Natural killer cell (primary cell): ENCODE results near the gene MAML3. TPM values are rescaled to one million over a fixed set of nuclear protein-coding genes. Genes with fewer than 3 reads are reported as not detected.

Experiments
- ATAC-seq, 3 donors: fragments of 150-1000 bp in 2 of 3; fragments of 200-7000 bp in 1 of 3; cut with Tn5 transposase; 1 replicate in 1 of 3; 2 replicates in 2 of 3; pipeline ENCODE4 v1.10.0; 2021; ENCODE audit warnings: mild to moderate bottlenecking in 2 of 3, moderate library complexity in 2 of 3
- DNase-seq, 2 donors: peaks; one replicate each; pipeline versions ENCODE4 v3.0.0 to v3.0.0-alpha.2; 2013 to 2021; ENCODE audit warnings: mixed read lengths in 1 of 2
- H3K27ac ChIP-seq: one replicate; pipeline ENCODE4 v1.5.1; 2013; ENCODE audit warnings: mild to moderate bottlenecking, low read length
- H3K27me3 ChIP-seq: one replicate; pipeline ENCODE4 v1.6.1; 2013; ENCODE audit warnings: low read length; ENCODE audit not compliant: control insufficient read depth, insufficient read depth
- H3K36me3 ChIP-seq: one replicate; pipeline ENCODE4 v1.6.1; 2013; ENCODE audit warnings: low read length; ENCODE audit not compliant: control insufficient read depth, insufficient read depth
- H3K4me1 ChIP-seq: one replicate; pipeline ENCODE4 v1.6.1; 2013; ENCODE audit warnings: low read length; ENCODE audit not compliant: control insufficient read depth, insufficient read depth
- H3K4me3 ChIP-seq: one replicate; pipeline ENCODE4 v1.5.1; 2013; ENCODE audit warnings: low read length
- H3K9me3 ChIP-seq: one replicate; pipeline ENCODE4 v1.6.1; 2013; ENCODE audit warnings: low read length; ENCODE audit not compliant: control insufficient read depth, insufficient read depth
- H3K27ac Mint-ChIP-seq, 2 donors: one replicate each; pipeline ENCODE4 v1.8.0; 2022; ENCODE audit warnings: mild to moderate bottlenecking in 2 of 2, mixed read lengths in 2 of 2, moderate library complexity in 1 of 2
- H3K27me3 Mint-ChIP-seq, 2 donors: one replicate each; pipeline ENCODE4 v1.8.0; 2022; ENCODE audit warnings: low read depth in 2 of 2, mixed read lengths in 2 of 2
- H3K36me3 Mint-ChIP-seq: one replicate; pipeline ENCODE4 v1.8.0; 2022; ENCODE audit warnings: mixed read lengths
- H3K4me1 Mint-ChIP-seq, 2 donors: one replicate each; pipeline ENCODE4 v1.8.0; 2022; ENCODE audit warnings: mixed read lengths in 2 of 2
- H3K4me3 Mint-ChIP-seq: one replicate; pipeline ENCODE4 v1.8.0; 2022; ENCODE audit warnings: mild to moderate bottlenecking, moderate library complexity, mixed read lengths
- H3K9me3 Mint-ChIP-seq, 2 donors: one replicate each; pipeline ENCODE4 v1.8.0; 2022; ENCODE audit warnings: mixed read lengths in 2 of 2
- CTCF ChIP-seq: fragments of 200-600 bp; IDR thresholded peaks from one replicate; pipeline ENCODE4 v1.8.0; 2022; ENCODE audit warnings: antibody characterized with exemption
- WGBS: methylation state at CpG from one replicate; pipeline ENCODE4 v1.1.7; 2013; ENCODE audit warnings: missing lambda C conversion rate; ENCODE audit not compliant: insufficient coverage; 5-methylcytosine and 5-hydroxymethylcytosine counted together
- intact Hi-C: fragments of 100-400 bp; cut with micrococcal nuclease; formaldehyde crosslinking; loops from one replicate; pipeline ENCODE4 v1.14.2; 2022
- total RNA-seq, 4 donors: library from RNA; stranded (reverse); fragments of 120-200 nt in 1 of 4; gene quantifications; one replicate each; pipeline versions ENCODE4 v1.2.3 to v1.2.4, GENCODE V29; 2013 to 2022

MAML3 gene
- total RNA-seq, 3 donors from 2014 or later (not counting 1 experiment from before 2014, with no cell fraction given) = 1.7 to 5.6 (median 2.8) TPM

GRCh38 chr4:139833151-139833910 lies 320.7 kb downstream of the MAML3 start:
- H3K27ac ChIP-seq = no peak overlapping the region
- 94% methylated on average over 20 of the region's 21 CpGs for WGBS
- TF ChIP-seq CTCF = no peak
- H3K4me3 ChIP-seq = no peak overlapping the region
- H3K4me1 ChIP-seq = no peaks in the 10 kb centered on the region
- no peak for ATAC-seq
- no peaks in the 10 kb centered on the region for H3K36me3 Mint-ChIP-seq
- no peak for DNase-seq
- H3K4me1 Mint-ChIP-seq = no peaks in the 10 kb centered on the region
- no peak overlapping the region for H3K27ac Mint-ChIP-seq
- H3K4me3 Mint-ChIP-seq = no peak overlapping the region
- intact Hi-C loops = no loop called here
- no peaks in the 10 kb centered on the region for H3K9me3 ChIP-seq
- H3K27me3 Mint-ChIP-seq = no peaks in the 10 kb centered on the region
- no peaks in the 10 kb centered on the region for H3K36me3 ChIP-seq
- no peaks in the 10 kb centered on the region for H3K9me3 Mint-ChIP-seq
- no peaks in the 10 kb centered on the region for H3K27me3 ChIP-seq

- Mint-ChIP-seq H3K4me1 (no peaks in the 10 kb centered on the region), H3K4me3 (no peak overlapping the region), H3K27me3 (peaks cover 4 to 8% of the 10 kb centered on the region in 2 donors), H3K9me3 (no peaks in the 10 kb centered on the region), H3K36me3 (no peaks in the 10 kb centered on the region), H3K27ac (no peak overlapping the region)
- H3K4me3 ChIP-seq = no peak overlapping the region
- TF ChIP-seq CTCF = no peak
- no peaks in the 10 kb centered on the region for H3K27me3 ChIP-seq
- H3K9me3 ChIP-seq = no peaks in the 10 kb centered on the region
- ATAC-seq (no peak), DNase-seq (no peak)
- 70% methylated on average over 7 of the region's 7 CpGs for WGBS
- H3K4me1 ChIP-seq = no peaks in the 10 kb centered on the region
- intact Hi-C loops = no loop called here
- no peak overlapping the region for H3K27ac ChIP-seq
- no peaks in the 10 kb centered on the region for H3K36me3 ChIP-seq
Measured at GRCh38 chr4:139828966-139829664, 324.9 kb downstream of the MAML3 start.

GRCh38 chr4:139826426-139826825 lies 327.6 kb downstream of the MAML3 start:
- Mint-ChIP-seq H3K4me1 (no peaks in the 10 kb centered on the region), H3K9me3 (no peaks in the 10 kb centered on the region), H3K27me3 (peaks cover 4 to 8% of the 10 kb centered on the region in 2 donors), H3K27ac (no peak overlapping the region), H3K4me3 (no peak overlapping the region), H3K36me3 (no peaks in the 10 kb centered on the region)
- H3K9me3 ChIP-seq = no peaks in the 10 kb centered on the region
- H3K27ac ChIP-seq = no peak overlapping the region
- no peak for TF ChIP-seq CTCF
- WGBS = 80% methylated on average over 8 of the region's 8 CpGs
- H3K36me3 ChIP-seq = no peaks in the 10 kb centered on the region
- H3K4me1 ChIP-seq = no peaks in the 10 kb centered on the region
- intact Hi-C loops = no loop called here
- ATAC-seq (no peak), DNase-seq (no peak)
- no peaks in the 10 kb centered on the region for H3K27me3 ChIP-seq
- no peak overlapping the region for H3K4me3 ChIP-seq
